K562 (cell line): ENCODE measurements around the gene GRIK2. TPM values are rescaled to one million over a fixed set of nuclear protein-coding genes. Genes with fewer than 3 reads are reported as not detected.
"Not testable (repeated sequence)": the region's sequence is repeated elsewhere in the genome, so short reads cannot be mapped to it uniquely, and the experiment has no call there.

ENCODE experiments used
- ATAC-seq: fragments of 200-7000 bp; cut with Tn5 transposase; 3 replicates; pipeline ENCODE4 v1.9.1; 2020; ENCODE audit warnings: moderate library complexity
- BruUV-seq: library from RNA; stranded (reverse); fragments of 400-500 nt; replicated peaks from 2 replicates; lab custom pipeline; 2021; lab: Mats Ljungman, UMichigan
- CTCF ChIA-PET: fragments of 300-600 bp; formaldehyde crosslinking; extraction: SDS; loops from one replicate; lab custom pipeline; 2021; ENCODE audit warnings: low intra/inter-chr PET ratio; lab: Yijun Ruan, JAX
- POLR2A ChIA-PET: fragments of 300-600, 350-650 bp; sonication (Branson Sonifier 250); formaldehyde crosslinking; extraction: SDS; loops from one replicate; lab custom pipeline; 2021; ENCODE audit warnings: antibody characterized with exemption, inconsistent platforms; lab: Yijun Ruan, JAX
- DNase-seq, 4 experiments: peaks; one replicate each; pipeline versions ENCODE4 v3.0.0 to v3.0.0-alpha.2; 2011 to 2018; ENCODE audit warnings: low spot score in 3 of 4, mixed read lengths in 3 of 4; ENCODE audit errors: extremely low read depth in 1 of 4
- FAIRE-seq: peaks from 2 replicates; lab custom pipeline; 2011; peaks lifted over from hg19 to GRCh38; lab: Jason Lieb, UNC
- H2AFZ ChIP-seq: 2 replicates; pipeline ENCODE4 v1.6.0; 2011; ENCODE audit warnings: low read depth, low read length, control low read depth, inconsistent platforms
- H3K27ac ChIP-seq: fragments of 200-600 bp; 3 replicates; pipeline ENCODE4 v1.8.0; 2011; ENCODE audit warnings: low read depth, mild to moderate bottlenecking, control low read depth, inconsistent platforms, low read length, moderate library complexity, mixed read lengths; ENCODE audit errors: extremely low read depth
- H3K27me3 ChIP-seq, 2 experiments: fragments of 300-600 bp in 1 of 2; 2 replicates in 1 of 2; 3 replicates in 1 of 2; pipeline versions ENCODE4 v1.6.0 to v1.8.0; 2011; ENCODE audit warnings: inconsistent platforms in 2 of 2, low read length in 2 of 2, mild to moderate bottlenecking in 1 of 2, mixed read lengths in 1 of 2, moderate library complexity in 1 of 2; ENCODE audit not compliant: control insufficient read depth in 2 of 2, insufficient read depth in 2 of 2
- H3K36me3 ChIP-seq: fragments of 300-600 bp; 3 replicates; pipeline ENCODE4 v1.8.0; 2011; ENCODE audit warnings: mild to moderate bottlenecking, low read length, inconsistent platforms; ENCODE audit not compliant: control insufficient read depth, insufficient read depth
- H3K4me1 ChIP-seq, 2 experiments: fragments of 200-600 bp in 1 of 2; replicated peaks in 1 of 2; 2 replicates in 1 of 2; 3 replicates in 1 of 2; pipeline versions ENCODE4 v1.5.1 to v1.8.0; 2011; ENCODE audit warnings: inconsistent platforms in 2 of 2, low read length in 2 of 2, mild to moderate bottlenecking in 1 of 2, mixed read lengths in 1 of 2, moderate library complexity in 1 of 2; ENCODE audit not compliant: control insufficient read depth in 2 of 2, insufficient read depth in 2 of 2
- H3K4me2 ChIP-seq: 2 replicates; pipeline ENCODE4 v1.6.1; 2011; ENCODE audit warnings: low read length, control low read depth, inconsistent platforms, mixed read lengths; ENCODE audit not compliant: insufficient read depth
- H3K4me3 ChIP-seq: fragments of 200-600 bp; sonication (generic), shearing (Covaris generic); 2 replicates; pipeline ENCODE4 v1.5.1; 2016; ENCODE audit warnings: control low read depth, inconsistent platforms
- H3K79me2 ChIP-seq: fragments of 200-600 bp; 3 replicates; pipeline ENCODE4 v1.8.0; 2011; ENCODE audit warnings: low read length, inconsistent platforms; ENCODE audit not compliant: control insufficient read depth, insufficient read depth
- H3K9ac ChIP-seq, 2 experiments: 2 replicates each; pipeline versions ENCODE4 v1.6.0 to v1.6.1; 2011; ENCODE audit warnings: low read depth in 2 of 2, low read length in 2 of 2, control low read depth in 1 of 2, inconsistent platforms in 1 of 2, mild to moderate bottlenecking in 1 of 2, mixed read lengths in 1 of 2; ENCODE audit not compliant: insufficient read depth in 1 of 2
- H3K9me1 ChIP-seq: one replicate; pipeline ENCODE4 v1.6.0; 2011; ENCODE audit warnings: inconsistent platforms, mild to moderate bottlenecking, low read length, moderate library complexity; ENCODE audit not compliant: control insufficient read depth, insufficient read depth
- H3K9me3 ChIP-seq: replicated peaks from 2 replicates; pipeline ENCODE4 v1.5.1; 2011; ENCODE audit warnings: low read depth, low read length, inconsistent platforms; ENCODE audit not compliant: control insufficient read depth, insufficient read depth
- H4K20me1 ChIP-seq: replicated peaks from 2 replicates; pipeline ENCODE4 v1.6.1; 2011; ENCODE audit warnings: low read length, inconsistent platforms, mixed read lengths; ENCODE audit not compliant: control insufficient read depth, insufficient read depth
- NR2C1 ChIP-seq, 2 experiments: fragments of 450-650 bp; IDR thresholded peaks; 2 replicates each; pipeline ENCODE4 v1.6.1; 2017; ENCODE audit warnings: mild to moderate bottlenecking in 2 of 2, antibody characterized with exemption in 1 of 2, inconsistent platforms in 1 of 2, missing compliant biosample characterization in 1 of 2, missing genetic modification characterization in 1 of 2
- ZNF407 ChIP-seq: fragments of 450-650 bp; IDR thresholded peaks from 2 replicates; pipeline ENCODE4 v1.6.1; 2016; ENCODE audit warnings: low read depth
- WGBS: fragments of 100-300 bp; shearing (Covaris generic); methylation state at CpG from one replicate; pipeline ENCODE4 v1.1.6; 2016; ENCODE audit warnings: low coverage, mixed read lengths; ENCODE audit not compliant: insufficient coverage; ENCODE audit errors: missing lambda C conversion rate; 5-methylcytosine and 5-hydroxymethylcytosine counted together
- in situ Hi-C: fragments of 300-500 bp; cut with MboI; formaldehyde crosslinking; loops from 4 replicates; pipeline ENCODE4 v1.15.0; 2018; ENCODE audit warnings: inconsistent platforms, mixed read lengths
- intact Hi-C: fragments of 100-400 bp; cut with micrococcal nuclease; formaldehyde crosslinking; loops from 2 replicates; pipeline ENCODE4 v1.14.2; 2022
- polyA plus RNA-seq, 8 experiments: library from polyadenylated mRNA; depleted of rRNA in 4 of 8; stranded (reverse) in 5 of 8; unstranded in 3 of 8; fragments of >200 nt; fragmentation: Nextera tagmentation in 2 of 8; fragmentation: Illumina TruSeq in 1 of 8; extraction: Ambion mirVana in 2 of 8; extraction: Trizol in 1 of 8; gene quantifications; 2 replicates each; pipeline versions ENCODE4 v1.2.1 to v1.2.3, GENCODE V29; 2011 to 2014; ENCODE audit warnings: inconsistent platforms in 1 of 8, missing spikeins in 1 of 8
- total RNA-seq, 7 experiments: library from RNA; depleted of rRNA in 6 of 7; stranded (reverse); fragments of >200 nt in 6 of 7; fragmentation: Illumina TruSeq in 2 of 7; extraction: Trizol in 2 of 7; gene quantifications; 2 replicates each; pipeline versions ENCODE4 v1.2.1 to v1.2.3, GENCODE V29; 2011 to 2021; ENCODE audit warnings: low replicate concordance in 1 of 7

GRIK2 gene
- total and polyA plus RNA-seq, 9 of the 15 experiments (the other 6 are each of a cell fraction or from before 2014, with no cell fraction given), result not detected

DNA sequence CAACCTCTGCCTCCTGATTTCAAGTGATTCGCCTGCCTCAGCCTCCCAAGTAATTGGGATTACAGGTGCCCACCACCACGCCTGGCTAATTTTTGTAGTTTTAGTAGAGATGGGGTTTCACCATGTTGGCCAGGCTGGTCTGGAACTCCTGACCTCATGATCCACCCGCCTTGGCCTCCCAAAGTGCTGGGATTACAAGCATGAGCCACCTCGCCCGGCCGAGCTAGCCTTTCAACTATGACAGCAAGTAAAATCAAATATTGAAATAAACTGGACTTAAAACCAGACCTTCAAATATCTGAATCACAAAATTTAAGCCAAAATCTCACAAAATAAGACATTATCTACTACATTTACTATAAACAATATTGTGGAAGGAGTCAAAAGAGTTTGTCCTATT, 42.9 kb upstream of the GRIK2 start:
- FAIRE-seq, CTCF ChIA-PET, BruUV-seq: not testable (repeated sequence)

DNA sequence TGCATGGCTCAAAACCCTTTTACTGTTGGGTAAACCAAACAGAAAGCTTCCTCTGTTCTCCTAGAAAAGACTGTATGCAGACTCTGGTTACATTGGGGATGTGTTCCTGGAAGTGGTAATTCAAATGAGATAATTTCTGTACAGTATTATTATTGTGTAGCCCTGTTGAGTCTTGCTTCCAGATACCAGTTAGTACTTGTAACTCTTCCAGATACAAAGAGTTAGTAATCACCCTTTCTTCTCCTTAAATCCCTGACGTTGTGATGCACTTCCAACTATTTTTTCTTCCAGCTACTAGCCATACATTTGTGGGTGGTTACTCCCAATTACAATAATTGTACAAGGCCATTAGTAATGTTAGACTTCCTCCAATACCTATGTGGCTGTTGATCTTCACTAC, 42.3 kb upstream of the GRIK2 start:
- Histone ChIP-seq H4K20me1 (no peaks in the 10 kb centered on the region), H2AFZ (no peak overlapping the region), H3K36me3 (no peaks in the 10 kb centered on the region), H3K9me1 (no peaks in the 10 kb centered on the region), H3K9me3 (0 out of 2 replicates have a peak, but pooled peaks cover 2% of the 10 kb centered on the region), H3K79me2 (no peaks in the 10 kb centered on the region), H3K4me3 (no peak overlapping the region), H3K4me2 (no peak overlapping the region), H3K27ac (no peak overlapping the region), H3K4me1 (no peaks in the 10 kb centered on the region), H3K27me3 (no peaks in the 10 kb centered on the region), H3K9ac (no peak overlapping the region)
- intact Hi-C loops (no loop called here), in situ Hi-C loops (no loop called here)
- no peak for DNase-seq
- no peak for TF ChIP-seq NR2C1 (IDR thresholded peaks at IDR 0.05)
- no peak for TF ChIP-seq NR2C1 (tag; IDR thresholded peaks at IDR 0.05)
- TF ChIP-seq ZNF407, result no peak
- BruUV-seq, result no TSS peak
- no peak for FAIRE-seq
- POLR2A ChIA-PET, result no interaction called here
- 0% methylated on average over 1 of the region's 1 CpG for WGBS
- ATAC-seq, result no peak
- CTCF ChIA-PET, result no interaction called here

More for the DNA sequence above, 42.9 kb upstream of the GRIK2 start:
- H3K4me1 ChIP-seq, POLR2A ChIA-PET, H3K36me3 ChIP-seq, H3K9me1 ChIP-seq, intact Hi-C loops, H3K9me3 ChIP-seq, H4K20me1 ChIP-seq, DNase-seq, H3K79me2 ChIP-seq, H3K27me3 ChIP-seq, ATAC-seq, in situ Hi-C loops, H3K9ac ChIP-seq, H3K27ac ChIP-seq, H2AFZ ChIP-seq, H3K4me2 ChIP-seq, H3K4me3 ChIP-seq: not testable (repeated sequence)
- WGBS, result 2% methylated on average over 6 of the region's 6 CpGs
